Stimulated activated naive CD8-positive, alpha-beta T cell treated with anti-CD3 and anti-CD28 coated beads, Interleukin-15, Interleukin-2, amounts not matched to agents 100 ng/mL and 50 ng/mL, for 24 hours (primary cell): ENCODE results near the gene MARCHF3.

Experiments
- H3K27ac Mint-ChIP-seq: one replicate; pipeline ENCODE4 v1.8.0; 2021; ENCODE audit warnings: mild to moderate bottlenecking, mixed read lengths
- H3K27me3 Mint-ChIP-seq: one replicate; pipeline ENCODE4 v1.8.0; 2021; ENCODE audit warnings: mixed read lengths
- H3K36me3 Mint-ChIP-seq: one replicate; pipeline ENCODE4 v1.8.0; 2021; ENCODE audit warnings: low read depth, mixed read lengths
- H3K4me1 Mint-ChIP-seq: one replicate; pipeline ENCODE4 v1.8.0; 2021; ENCODE audit warnings: low read depth, mixed read lengths
- H3K4me3 Mint-ChIP-seq: one replicate; pipeline ENCODE4 v1.8.0; 2021; ENCODE audit warnings: mild to moderate bottlenecking, mixed read lengths
- H3K9me3 Mint-ChIP-seq: one replicate; pipeline ENCODE4 v1.8.0; 2021; ENCODE audit warnings: mixed read lengths

Gene MARCHF3

GRCh38 chr5:126970517-126971017 lies 59.8 kb downstream of the MARCHF3 start:
- Mint-ChIP-seq H3K27ac (peak overlapping the region; percentile 62), H3K4me1 (peaks cover 36% of the 10 kb centered on the region)

GRCh38 chr5:126969548-126969947 lies 60.8 kb downstream of the MARCHF3 start:
- H3K9me3 Mint-ChIP-seq, result no peaks in the 10 kb centered on the region
- H3K4me1 Mint-ChIP-seq, result peaks cover 43% of the 10 kb centered on the region
- H3K36me3 Mint-ChIP-seq, result no peaks in the 10 kb centered on the region
- no peak overlapping the region for H3K27ac Mint-ChIP-seq
- no peaks in the 10 kb centered on the region for H3K27me3 Mint-ChIP-seq
- H3K4me3 Mint-ChIP-seq, result no peak overlapping the region

More at GRCh38 chr5:126970517-126971017, 59.8 kb downstream of the MARCHF3 start:
- H3K36me3 Mint-ChIP-seq, result no peaks in the 10 kb centered on the region
- no peaks in the 10 kb centered on the region for H3K27me3 Mint-ChIP-seq
- H3K4me3 Mint-ChIP-seq, result no peak overlapping the region
- no peaks in the 10 kb centered on the region for H3K9me3 Mint-ChIP-seq

- Mint-ChIP-seq H3K36me3 (no peaks in the 10 kb centered on the region), H3K9me3 (no peaks in the 10 kb centered on the region), H3K4me1 (peaks cover 41% of the 10 kb centered on the region), H3K27ac (no peak overlapping the region), H3K27me3 (no peaks in the 10 kb centered on the region), H3K4me3 (no peak overlapping the region)
Observed at GRCh38 chr5:126967808-126968466, 62.4 kb downstream of the MARCHF3 start.

GRCh38 chr5:126965487-126965886 lies 64.9 kb downstream of the MARCHF3 start:
- no peaks in the 10 kb centered on the region for H3K9me3 Mint-ChIP-seq
- H3K27ac Mint-ChIP-seq, result no peak overlapping the region
- H3K4me3 Mint-ChIP-seq, result no peak overlapping the region
- H3K27me3 Mint-ChIP-seq, result no peaks in the 10 kb centered on the region
- H3K36me3 Mint-ChIP-seq, result no peaks in the 10 kb centered on the region
- H3K4me1 Mint-ChIP-seq, result peaks cover 17% of the 10 kb centered on the region

GRCh38 chr5:126965061-126965475 lies 65.3 kb downstream of the MARCHF3 start:
- Mint-ChIP-seq H3K9me3 (no peaks in the 10 kb centered on the region), H3K27me3 (no peaks in the 10 kb centered on the region), H3K27ac (no peak overlapping the region), H3K36me3 (no peaks in the 10 kb centered on the region), H3K4me1 (peaks cover 15% of the 10 kb centered on the region), H3K4me3 (no peak overlapping the region)

GRCh38 chr5:126963822-126964375 lies 66.5 kb downstream of the MARCHF3 start:
- Mint-ChIP-seq H3K36me3 (no peaks in the 10 kb centered on the region), H3K4me1 (peaks cover 15% of the 10 kb centered on the region), H3K9me3 (no peaks in the 10 kb centered on the region), H3K4me3 (no peak overlapping the region), H3K27me3 (no peaks in the 10 kb centered on the region), H3K27ac (no peak overlapping the region)

- H3K36me3 Mint-ChIP-seq, result no peaks in the 10 kb centered on the region
- H3K4me3 Mint-ChIP-seq, result no peak overlapping the region
- H3K9me3 Mint-ChIP-seq, result no peaks in the 10 kb centered on the region
- H3K27ac Mint-ChIP-seq, result no peak overlapping the region
- peaks cover 15% of the 10 kb centered on the region for H3K4me1 Mint-ChIP-seq
- H3K27me3 Mint-ChIP-seq, result no peaks in the 10 kb centered on the region
Observed at GRCh38 chr5:126961702-126962101, 68.7 kb downstream of the MARCHF3 start.

GRCh38 chr5:126961128-126961527 lies 69.2 kb downstream of the MARCHF3 start:
- Mint-ChIP-seq H3K9me3 (no peaks in the 10 kb centered on the region), H3K36me3 (no peaks in the 10 kb centered on the region), H3K27ac (no peak overlapping the region), H3K27me3 (no peaks in the 10 kb centered on the region), H3K4me1 (peaks cover 15% of the 10 kb centered on the region), H3K4me3 (no peak overlapping the region)

- H3K4me1 Mint-ChIP-seq, result peaks cover 4% of the 10 kb centered on the region
- H3K27me3 Mint-ChIP-seq, result no peaks in the 10 kb centered on the region
- H3K36me3 Mint-ChIP-seq, result no peaks in the 10 kb centered on the region
- H3K4me3 Mint-ChIP-seq, result no peak overlapping the region
- H3K9me3 Mint-ChIP-seq, result no peaks in the 10 kb centered on the region
- no peak overlapping the region for H3K27ac Mint-ChIP-seq
Observed at GRCh38 chr5:126959188-126959587, 71.2 kb downstream of the MARCHF3 start.

- no peak overlapping the region for H3K4me3 Mint-ChIP-seq
- no peak overlapping the region for H3K27ac Mint-ChIP-seq
- H3K9me3 Mint-ChIP-seq, result no peaks in the 10 kb centered on the region
- no peaks in the 10 kb centered on the region for H3K4me1 Mint-ChIP-seq
- H3K36me3 Mint-ChIP-seq, result no peaks in the 10 kb centered on the region
- no peaks in the 10 kb centered on the region for H3K27me3 Mint-ChIP-seq
Observed at GRCh38 chr5:126956991-126957390, 73.4 kb downstream of the MARCHF3 start.

GRCh38 chr5:126954981-126955380 lies 75.4 kb downstream of the MARCHF3 start:
- Mint-ChIP-seq H3K27me3 (no peaks in the 10 kb centered on the region), H3K4me1 (no peaks in the 10 kb centered on the region), H3K27ac (no peak overlapping the region), H3K4me3 (no peak overlapping the region), H3K9me3 (no peaks in the 10 kb centered on the region), H3K36me3 (no peaks in the 10 kb centered on the region)

- Mint-ChIP-seq H3K9me3 (no peaks in the 10 kb centered on the region), H3K4me1 (no peaks in the 10 kb centered on the region), H3K27me3 (no peaks in the 10 kb centered on the region), H3K4me3 (no peak overlapping the region), H3K36me3 (no peaks in the 10 kb centered on the region), H3K27ac (no peak overlapping the region)
Observed at GRCh38 chr5:126953640-126954039, 76.7 kb downstream of the MARCHF3 start.

GRCh38 chr5:126949475-126949874 lies 80.9 kb downstream of the MARCHF3 start:
- Mint-ChIP-seq H3K27ac (no peak overlapping the region), H3K4me3 (no peak overlapping the region), H3K36me3 (no peaks in the 10 kb centered on the region), H3K4me1 (peaks cover 9% of the 10 kb centered on the region), H3K9me3 (no peaks in the 10 kb centered on the region), H3K27me3 (no peaks in the 10 kb centered on the region)

GRCh38 chr5:126948453-126948852 lies 81.9 kb downstream of the MARCHF3 start:
- Mint-ChIP-seq H3K4me1 (peaks cover 9% of the 10 kb centered on the region), H3K9me3 (no peaks in the 10 kb centered on the region), H3K27ac (no peak overlapping the region), H3K4me3 (no peak overlapping the region), H3K27me3 (no peaks in the 10 kb centered on the region), H3K36me3 (no peaks in the 10 kb centered on the region)

- peaks cover 9% of the 10 kb centered on the region for H3K4me1 Mint-ChIP-seq
- H3K27ac Mint-ChIP-seq, result no peak overlapping the region
- no peak overlapping the region for H3K4me3 Mint-ChIP-seq
- H3K9me3 Mint-ChIP-seq, result no peaks in the 10 kb centered on the region
- no peaks in the 10 kb centered on the region for H3K27me3 Mint-ChIP-seq
- no peaks in the 10 kb centered on the region for H3K36me3 Mint-ChIP-seq
Observed at GRCh38 chr5:126948011-126948355, 82.4 kb downstream of the MARCHF3 start.
